SK-N-SH treated with all-trans-retinoic acid at 6 μM for 48 hours (cell line): Measurements from ENCODE around the gene POU3F3.

Source experiments
- ARNTL ChIP-seq: fragments of 450-650 bp; formaldehyde crosslinking; IDR thresholded peaks from 2 replicates; pipeline ENCODE4 v1.5.0; 2020; ENCODE audit warnings: low read depth, mild to moderate bottlenecking, moderate library complexity, borderline replicate concordance
- CSDC2 ChIP-seq: fragments of 250-450 bp; sonication (Bioruptor Pico); IDR thresholded peaks from 2 replicates; pipeline ENCODE4 v1.5.0; 2020; ENCODE audit warnings: mild to moderate bottlenecking, moderate library complexity
- CSRNP3 ChIP-seq: fragments of 250-450 bp; sonication (Bioruptor Pico); IDR thresholded peaks from 2 replicates; pipeline ENCODE4 v1.5.1; 2021; ENCODE audit warnings: mild to moderate bottlenecking, moderate library complexity
- RARB ChIP-seq: fragments of 250-450 bp; sonication (Bioruptor Pico); IDR thresholded peaks from 2 replicates; pipeline ENCODE4 v1.8.0; 2021; ENCODE audit warnings: mild to moderate bottlenecking, moderate library complexity
- TOX ChIP-seq: fragments of 250-450 bp; sonication (Bioruptor Pico); IDR thresholded peaks from 2 replicates; pipeline ENCODE4 v1.8.0; 2021; ENCODE audit warnings: mild to moderate bottlenecking, moderate library complexity, borderline replicate concordance
- ZNF565 ChIP-seq: fragments of 450-650 bp; formaldehyde crosslinking; conservative IDR thresholded peaks from 2 replicates; pipeline ENCODE4 v1.5.0; 2020; ENCODE audit warnings: low read depth, mild to moderate bottlenecking, moderate library complexity
- TF ChIP-seq, protein P1 (sequence below): fragments of 250-450 bp; sonication (Bioruptor Pico); IDR thresholded peaks from 2 replicates; pipeline ENCODE4 v1.8.0; 2020; ENCODE audit warnings: mild to moderate bottlenecking, moderate library complexity, borderline replicate concordance
- TF ChIP-seq, protein P2 (sequence below): fragments of 250-450 bp; sonication (Bioruptor Pico); IDR thresholded peaks from 2 replicates; pipeline ENCODE4 v1.5.0; 2020; ENCODE audit warnings: mild to moderate bottlenecking, moderate library complexity

DNA sequence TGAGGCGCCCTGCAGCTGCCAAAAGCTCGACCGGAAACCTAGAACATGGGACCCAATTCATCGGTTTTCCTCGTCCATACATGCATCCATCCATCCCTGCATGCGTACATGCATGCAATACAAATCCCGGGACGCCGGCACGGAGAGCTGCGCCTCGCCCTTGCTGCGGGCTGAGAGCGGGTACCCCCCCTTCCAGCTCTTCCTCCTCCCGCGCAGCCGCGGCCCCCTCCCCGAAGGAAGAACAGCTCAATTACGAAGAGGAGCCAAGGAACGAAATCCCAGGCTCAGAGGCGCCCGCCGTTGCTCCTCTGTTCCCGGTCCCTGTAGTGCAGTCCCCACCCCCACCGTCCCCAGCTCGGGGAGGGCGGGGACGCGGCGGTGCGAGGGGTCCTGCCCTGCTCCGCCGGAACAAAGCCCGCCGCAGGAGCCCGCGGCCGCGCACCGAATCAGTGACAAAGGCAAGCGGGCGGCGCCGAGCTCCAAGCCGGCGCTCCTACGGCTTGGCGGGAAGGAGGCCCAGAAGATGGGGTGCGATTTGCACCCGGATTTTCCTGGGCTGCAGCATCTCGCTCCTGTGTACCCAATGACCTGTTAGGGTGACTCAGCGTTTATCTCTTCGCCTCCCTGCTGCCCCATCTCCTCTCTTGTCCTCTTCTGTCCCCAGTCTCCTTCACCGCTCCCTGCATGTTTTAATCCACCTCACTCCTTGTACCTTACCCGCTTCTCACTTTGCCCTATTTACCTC is 8.9 kb upstream of the POU3F3 start:
- TF ChIP-seq CSDC2 (CRISPR knock-in tag) (no peak), RARB (CRISPR knock-in tag) (no peak), CSRNP3 (no peak), ARNTL (CRISPR knock-in tag) (no peak), ZNF565 (CRISPR knock-in tag) (no peak), TOX (CRISPR knock-in tag) (no peak)
- TF ChIP-seq, protein P1, sequence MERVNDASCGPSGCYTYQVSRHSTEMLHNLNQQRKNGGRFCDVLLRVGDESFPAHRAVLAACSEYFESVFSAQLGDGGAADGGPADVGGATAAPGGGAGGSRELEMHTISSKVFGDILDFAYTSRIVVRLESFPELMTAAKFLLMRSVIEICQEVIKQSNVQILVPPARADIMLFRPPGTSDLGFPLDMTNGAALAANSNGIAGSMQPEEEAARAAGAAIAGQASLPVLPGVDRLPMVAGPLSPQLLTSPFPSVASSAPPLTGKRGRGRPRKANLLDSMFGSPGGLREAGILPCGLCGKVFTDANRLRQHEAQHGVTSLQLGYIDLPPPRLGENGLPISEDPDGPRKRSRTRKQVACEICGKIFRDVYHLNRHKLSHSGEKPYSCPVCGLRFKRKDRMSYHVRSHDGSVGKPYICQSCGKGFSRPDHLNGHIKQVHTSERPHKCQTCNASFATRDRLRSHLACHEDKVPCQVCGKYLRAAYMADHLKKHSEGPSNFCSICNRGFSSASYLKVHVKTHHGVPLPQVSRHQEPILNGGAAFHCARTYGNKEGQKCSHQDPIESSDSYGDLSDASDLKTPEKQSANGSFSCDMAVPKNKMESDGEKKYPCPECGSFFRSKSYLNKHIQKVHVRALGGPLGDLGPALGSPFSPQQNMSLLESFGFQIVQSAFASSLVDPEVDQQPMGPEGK (CRISPR knock-in tag) = no peak
- TF ChIP-seq, protein P2, sequence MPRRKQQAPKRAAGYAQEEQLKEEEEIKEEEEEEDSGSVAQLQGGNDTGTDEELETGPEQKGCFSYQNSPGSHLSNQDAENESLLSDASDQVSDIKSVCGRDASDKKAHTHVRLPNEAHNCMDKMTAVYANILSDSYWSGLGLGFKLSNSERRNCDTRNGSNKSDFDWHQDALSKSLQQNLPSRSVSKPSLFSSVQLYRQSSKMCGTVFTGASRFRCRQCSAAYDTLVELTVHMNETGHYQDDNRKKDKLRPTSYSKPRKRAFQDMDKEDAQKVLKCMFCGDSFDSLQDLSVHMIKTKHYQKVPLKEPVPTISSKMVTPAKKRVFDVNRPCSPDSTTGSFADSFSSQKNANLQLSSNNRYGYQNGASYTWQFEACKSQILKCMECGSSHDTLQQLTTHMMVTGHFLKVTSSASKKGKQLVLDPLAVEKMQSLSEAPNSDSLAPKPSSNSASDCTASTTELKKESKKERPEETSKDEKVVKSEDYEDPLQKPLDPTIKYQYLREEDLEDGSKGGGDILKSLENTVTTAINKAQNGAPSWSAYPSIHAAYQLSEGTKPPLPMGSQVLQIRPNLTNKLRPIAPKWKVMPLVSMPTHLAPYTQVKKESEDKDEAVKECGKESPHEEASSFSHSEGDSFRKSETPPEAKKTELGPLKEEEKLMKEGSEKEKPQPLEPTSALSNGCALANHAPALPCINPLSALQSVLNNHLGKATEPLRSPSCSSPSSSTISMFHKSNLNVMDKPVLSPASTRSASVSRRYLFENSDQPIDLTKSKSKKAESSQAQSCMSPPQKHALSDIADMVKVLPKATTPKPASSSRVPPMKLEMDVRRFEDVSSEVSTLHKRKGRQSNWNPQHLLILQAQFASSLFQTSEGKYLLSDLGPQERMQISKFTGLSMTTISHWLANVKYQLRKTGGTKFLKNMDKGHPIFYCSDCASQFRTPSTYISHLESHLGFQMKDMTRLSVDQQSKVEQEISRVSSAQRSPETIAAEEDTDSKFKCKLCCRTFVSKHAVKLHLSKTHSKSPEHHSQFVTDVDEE (CRISPR knock-in tag) = no peak
